Sigmoid colon (tissue), 4 donors: Measurements from ENCODE around the gene PICALM.

Source experiments
- POLR2A ChIP-seq, 2 donors: fragments of 450-650 bp; IDR thresholded peaks; one replicate each; pipeline ENCODE4 v1.6.1; 2016; ENCODE audit warnings: antibody characterized with exemption in 2 of 2, mild to moderate bottlenecking in 2 of 2, moderate library complexity in 2 of 2
- POLR2AphosphoS5 ChIP-seq, 4 donors: sonication (generic); formaldehyde crosslinking; IDR thresholded peaks; one replicate each; pipeline ENCODE4 v1.6.1; 2017; ENCODE audit warnings: antibody characterized with exemption in 4 of 4
- TF ChIP-seq, protein P1 (sequence below), 4 experiments: fragments of 450-650 bp in 3 of 4; fragments of 200-600 bp in 1 of 4; IDR thresholded peaks; one replicate each; pipeline ENCODE4 v1.5.1; 2016 to 2019; ENCODE audit warnings: antibody characterized with exemption in 4 of 4, mild to moderate bottlenecking in 3 of 4, moderate library complexity in 2 of 4

DNA sequence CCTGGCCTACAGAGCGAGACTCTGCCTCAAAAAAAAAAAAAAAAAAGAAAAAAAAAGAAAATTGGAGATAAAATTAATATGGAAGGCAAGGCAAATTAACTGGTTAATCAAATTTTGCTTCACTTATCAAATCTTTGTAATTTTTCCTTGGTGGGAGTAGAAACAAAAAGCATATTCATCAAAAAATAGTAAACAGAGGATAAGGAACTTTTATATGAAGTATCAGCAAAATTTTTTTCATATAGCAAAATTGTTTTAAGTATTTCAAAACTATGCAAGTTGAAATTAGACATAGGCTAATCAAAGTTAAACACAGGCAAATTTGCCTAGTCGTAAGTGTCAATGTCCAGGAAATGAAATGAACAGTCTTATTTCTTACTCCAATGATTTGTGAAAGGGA lies 33.0 kb downstream of the PICALM start:
- TF ChIP-seq, protein P1, sequence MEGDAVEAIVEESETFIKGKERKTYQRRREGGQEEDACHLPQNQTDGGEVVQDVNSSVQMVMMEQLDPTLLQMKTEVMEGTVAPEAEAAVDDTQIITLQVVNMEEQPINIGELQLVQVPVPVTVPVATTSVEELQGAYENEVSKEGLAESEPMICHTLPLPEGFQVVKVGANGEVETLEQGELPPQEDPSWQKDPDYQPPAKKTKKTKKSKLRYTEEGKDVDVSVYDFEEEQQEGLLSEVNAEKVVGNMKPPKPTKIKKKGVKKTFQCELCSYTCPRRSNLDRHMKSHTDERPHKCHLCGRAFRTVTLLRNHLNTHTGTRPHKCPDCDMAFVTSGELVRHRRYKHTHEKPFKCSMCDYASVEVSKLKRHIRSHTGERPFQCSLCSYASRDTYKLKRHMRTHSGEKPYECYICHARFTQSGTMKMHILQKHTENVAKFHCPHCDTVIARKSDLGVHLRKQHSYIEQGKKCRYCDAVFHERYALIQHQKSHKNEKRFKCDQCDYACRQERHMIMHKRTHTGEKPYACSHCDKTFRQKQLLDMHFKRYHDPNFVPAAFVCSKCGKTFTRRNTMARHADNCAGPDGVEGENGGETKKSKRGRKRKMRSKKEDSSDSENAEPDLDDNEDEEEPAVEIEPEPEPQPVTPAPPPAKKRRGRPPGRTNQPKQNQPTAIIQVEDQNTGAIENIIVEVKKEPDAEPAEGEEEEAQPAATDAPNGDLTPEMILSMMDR (IDR thresholded peaks at IDR 0.05): no peak
- TF ChIP-seq POLR2A (IDR thresholded peaks at IDR 0.05): no peak
- no peak for TF ChIP-seq POLR2AphosphoS5 (IDR thresholded peaks at IDR 0.05)
